Activated B cell treated with CpG ODN at 0.5 μM for 24 hours (primary cell): ENCODE data around the gene CCM2L. TPM values are rescaled to one million over a fixed set of nuclear protein-coding genes. Genes with fewer than 3 reads are reported as not detected.

ENCODE experiments used
- ATAC-seq: fragments of 200-7000 bp; cut with Tn5 transposase; one replicate; pipeline ENCODE4 v1.10.0; 2021; ENCODE audit warnings: low read depth, mild to moderate bottlenecking, moderate library complexity
- CTCF ChIA-PET: fragments of 350-600 bp; sonication (Branson Sonifier 250); formaldehyde crosslinking; loops from one replicate; lab custom pipeline; 2021; ENCODE audit warnings: antibody characterized with exemption; lab: Charles Lee
- POLR2A ChIA-PET: fragments of 350-600 bp; sonication (Branson Sonifier 250); formaldehyde crosslinking; loops from one replicate; lab custom pipeline; 2021; ENCODE audit warnings: antibody characterized with exemption; lab: Charles Lee
- DNase-seq: peaks from one replicate; pipeline ENCODE4 v3.0.0; 2022
- H3K27ac Mint-ChIP-seq: one replicate; pipeline ENCODE4 v1.8.0; 2020; ENCODE audit warnings: mixed read lengths
- H3K27me3 Mint-ChIP-seq: one replicate; pipeline ENCODE4 v1.8.0; 2021; ENCODE audit warnings: mixed read lengths
- H3K36me3 Mint-ChIP-seq: one replicate; pipeline ENCODE4 v1.8.0; 2021; ENCODE audit warnings: low read depth, mixed read lengths
- H3K4me1 Mint-ChIP-seq: one replicate; pipeline ENCODE4 v1.8.0; 2021; ENCODE audit warnings: mixed read lengths
- H3K4me3 Mint-ChIP-seq: one replicate; pipeline ENCODE4 v1.8.0; 2020; ENCODE audit warnings: mild to moderate bottlenecking, mixed read lengths
- H3K9me3 Mint-ChIP-seq: one replicate; pipeline ENCODE4 v1.8.0; 2020; ENCODE audit warnings: mixed read lengths
- intact Hi-C: fragments of 100-400 bp; cut with micrococcal nuclease; formaldehyde crosslinking; loops from one replicate; pipeline ENCODE4 v1.15.1; 2024
- total RNA-seq: library from RNA; stranded (reverse); gene quantifications from 2 replicates; pipeline ENCODE4 v1.2.3, GENCODE V29; 2022
- TF ChIP-seq, protein P1 (sequence below): fragments of 200-600 bp; IDR thresholded peaks from one replicate; pipeline ENCODE4 v1.8.0; 2022; ENCODE audit warnings: antibody characterized with exemption, mild to moderate bottlenecking

CCM2L gene
- total RNA-seq, 1 donor from 2014 or later: 0.11 TPM

DNA sequence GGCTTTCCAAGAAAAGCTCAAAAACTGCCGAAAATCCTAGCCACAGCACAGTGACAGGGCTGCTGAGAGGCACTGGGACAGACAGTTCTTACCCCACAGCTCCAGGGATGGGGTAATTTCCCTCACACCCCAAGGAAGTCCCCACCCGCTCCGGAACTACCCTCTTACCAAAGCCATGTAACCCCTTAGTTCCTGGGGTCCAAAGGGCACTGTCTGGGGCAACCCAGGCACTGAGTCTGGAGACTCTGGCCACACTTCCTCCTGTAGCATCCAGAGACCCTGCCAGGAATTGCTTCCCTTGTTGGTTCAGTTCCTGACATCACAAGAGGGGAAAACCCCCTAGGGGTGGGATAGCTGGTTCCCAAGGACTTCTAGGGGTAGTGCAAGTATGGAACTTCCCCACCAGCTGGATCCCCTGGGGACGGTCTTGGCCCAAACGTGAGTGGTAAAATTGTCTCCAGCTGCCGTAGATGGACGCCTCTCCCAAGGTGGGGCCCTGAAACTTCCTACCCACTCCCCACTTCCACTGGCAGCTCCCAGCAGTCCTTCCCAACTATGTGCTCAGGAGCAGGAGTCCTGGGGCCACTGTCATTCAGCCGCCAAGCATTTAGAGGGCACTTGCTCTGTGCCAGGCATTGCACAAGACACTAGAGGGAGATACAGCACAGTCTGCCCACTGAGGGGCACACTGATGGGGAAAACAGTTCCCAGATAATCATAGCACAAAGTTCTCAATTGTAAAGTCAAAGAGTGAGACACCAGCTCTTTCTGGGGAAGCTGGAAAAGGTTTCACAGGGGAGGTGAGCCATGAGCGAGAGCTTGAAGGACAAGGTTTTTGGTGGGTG, 24.6 kb downstream of the CCM2L start:
- intact Hi-C loops: loop anchor here (1.0 to 5.0 kb wide), 5 partner anchors 27 to 617 kb away; partner anchors contain the start of genes PLAGL2, POFUT1 and XKR7
- ChIA-PET CTCF (interaction anchor here (0.6 to 4.3 kb wide), 34 partner anchors 9 to 744 kb away, joined by 3 to 96 read pairs (median 4); partner anchors contain the start of genes HCK, PDRG1 and TM9SF4), POLR2A (interaction anchor here (0.9 to 11.3 kb wide), 11 partner anchors 20 to 323 kb away, joined by 3 to 453 read pairs (median 4); partner anchors contain the start of genes ASXL1 and HCK)
- Mint-ChIP-seq H3K36me3 (no peaks in the 10 kb centered on the region), H3K4me1 (peaks cover 68% of the 10 kb centered on the region), H3K4me3 (peak overlapping the region; percentile 72), H3K9me3 (peaks cover 3% of the 10 kb centered on the region), H3K27me3 (peaks cover 2% of the 10 kb centered on the region), H3K27ac (peak overlapping the region; percentile 88)
- TF ChIP-seq, protein P1, sequence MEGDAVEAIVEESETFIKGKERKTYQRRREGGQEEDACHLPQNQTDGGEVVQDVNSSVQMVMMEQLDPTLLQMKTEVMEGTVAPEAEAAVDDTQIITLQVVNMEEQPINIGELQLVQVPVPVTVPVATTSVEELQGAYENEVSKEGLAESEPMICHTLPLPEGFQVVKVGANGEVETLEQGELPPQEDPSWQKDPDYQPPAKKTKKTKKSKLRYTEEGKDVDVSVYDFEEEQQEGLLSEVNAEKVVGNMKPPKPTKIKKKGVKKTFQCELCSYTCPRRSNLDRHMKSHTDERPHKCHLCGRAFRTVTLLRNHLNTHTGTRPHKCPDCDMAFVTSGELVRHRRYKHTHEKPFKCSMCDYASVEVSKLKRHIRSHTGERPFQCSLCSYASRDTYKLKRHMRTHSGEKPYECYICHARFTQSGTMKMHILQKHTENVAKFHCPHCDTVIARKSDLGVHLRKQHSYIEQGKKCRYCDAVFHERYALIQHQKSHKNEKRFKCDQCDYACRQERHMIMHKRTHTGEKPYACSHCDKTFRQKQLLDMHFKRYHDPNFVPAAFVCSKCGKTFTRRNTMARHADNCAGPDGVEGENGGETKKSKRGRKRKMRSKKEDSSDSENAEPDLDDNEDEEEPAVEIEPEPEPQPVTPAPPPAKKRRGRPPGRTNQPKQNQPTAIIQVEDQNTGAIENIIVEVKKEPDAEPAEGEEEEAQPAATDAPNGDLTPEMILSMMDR: no peak
- ATAC-seq: peak; percentile 56
- DNase-seq: no peak

DNA sequence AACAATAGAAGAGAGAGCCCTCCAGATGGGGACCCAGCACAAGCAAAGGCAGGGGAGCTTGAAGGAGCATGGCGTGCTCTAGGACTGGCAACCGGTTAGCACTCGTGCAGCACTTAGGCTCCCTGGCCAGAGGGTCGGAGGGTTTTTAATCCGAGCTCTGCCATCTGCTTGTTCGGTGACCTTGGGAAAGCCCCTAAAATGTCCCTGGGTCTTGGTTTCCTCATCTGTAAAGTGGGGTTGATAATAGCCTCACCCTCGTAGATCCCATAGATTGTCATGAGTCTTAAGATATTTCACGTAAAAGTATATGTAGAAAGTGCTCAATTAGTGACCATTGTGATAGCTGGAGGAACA, 25.2 kb downstream of the CCM2L start:
- Mint-ChIP-seq H3K27ac (peak overlapping the region; percentile 88), H3K9me3 (peaks cover 3% of the 10 kb centered on the region), H3K27me3 (peaks cover 2% of the 10 kb centered on the region), H3K4me1 (peaks cover 73% of the 10 kb centered on the region), H3K36me3 (no peaks in the 10 kb centered on the region), H3K4me3 (peak overlapping the region; percentile 72)
- DNase-seq (no peak), ATAC-seq (peak; percentile 27)
- intact Hi-C loops: loop anchor here (1.0 to 5.0 kb wide), 3 partner anchors 27 to 172 kb away; partner anchors contain the start of genes PLAGL2 and POFUT1
- POLR2A ChIA-PET: interaction anchor here (0.9 to 11.3 kb wide), 13 partner anchors 19 to 322 kb away, joined by 3 to 453 read pairs (median 4); partner anchors contain the start of genes ASXL1 and HCK
- TF ChIP-seq, protein P1: no peak
- CTCF ChIA-PET: interaction anchor here (0.8 to 4.3 kb wide), 30 partner anchors 9 to 743 kb away, joined by 3 to 96 read pairs (median 5); partner anchors contain the start of genes HCK, PDRG1 and TM9SF4

DNA sequence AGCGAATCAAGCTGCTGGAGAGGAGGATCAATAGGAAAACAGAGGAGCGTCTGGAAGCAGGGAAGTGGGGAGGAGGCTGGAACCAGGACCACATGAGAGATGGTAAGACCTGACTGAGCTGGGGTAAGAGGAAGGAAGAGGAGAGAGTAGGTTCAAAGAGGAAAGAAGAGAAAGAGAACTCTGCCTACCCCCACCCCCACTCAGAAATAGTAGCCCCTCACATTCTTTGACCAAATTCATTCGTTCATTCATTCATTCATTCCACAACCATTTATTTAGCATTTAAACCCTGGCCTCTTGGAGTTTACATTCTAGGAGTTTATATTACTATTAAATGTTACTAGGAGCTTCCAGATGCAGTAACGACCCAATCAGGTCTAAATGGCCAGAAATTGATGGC, 26.0 kb downstream of the CCM2L start:
- intact Hi-C loops: loop anchor here (5.0 kb wide), 1 partner anchor 171 kb away; the partner anchor contains the start of genes PLAGL2 and POFUT1
- TF ChIP-seq, protein P1: no peak
- Mint-ChIP-seq H3K4me1 (peaks cover 80% of the 10 kb centered on the region), H3K36me3 (no peaks in the 10 kb centered on the region), H3K9me3 (peaks cover 3% of the 10 kb centered on the region), H3K4me3 (no peak overlapping the region), H3K27ac (peak overlapping the region; percentile 88), H3K27me3 (peaks cover 2% of the 10 kb centered on the region)
- DNase-seq (no peak), ATAC-seq (no peak)
- CTCF ChIA-PET: interaction anchor here (1.0 to 4.3 kb wide), 14 partner anchors 10 to 73 kb away, joined by 3 to 96 read pairs (median 7); partner anchors contain the start of genes HCK and TM9SF4
- POLR2A ChIA-PET: interaction anchor here (0.6 to 11.3 kb wide), 7 partner anchors 18 to 168 kb away, joined by 3 to 453 read pairs (median 8); partner anchors contain the start of gene HCK

DNA sequence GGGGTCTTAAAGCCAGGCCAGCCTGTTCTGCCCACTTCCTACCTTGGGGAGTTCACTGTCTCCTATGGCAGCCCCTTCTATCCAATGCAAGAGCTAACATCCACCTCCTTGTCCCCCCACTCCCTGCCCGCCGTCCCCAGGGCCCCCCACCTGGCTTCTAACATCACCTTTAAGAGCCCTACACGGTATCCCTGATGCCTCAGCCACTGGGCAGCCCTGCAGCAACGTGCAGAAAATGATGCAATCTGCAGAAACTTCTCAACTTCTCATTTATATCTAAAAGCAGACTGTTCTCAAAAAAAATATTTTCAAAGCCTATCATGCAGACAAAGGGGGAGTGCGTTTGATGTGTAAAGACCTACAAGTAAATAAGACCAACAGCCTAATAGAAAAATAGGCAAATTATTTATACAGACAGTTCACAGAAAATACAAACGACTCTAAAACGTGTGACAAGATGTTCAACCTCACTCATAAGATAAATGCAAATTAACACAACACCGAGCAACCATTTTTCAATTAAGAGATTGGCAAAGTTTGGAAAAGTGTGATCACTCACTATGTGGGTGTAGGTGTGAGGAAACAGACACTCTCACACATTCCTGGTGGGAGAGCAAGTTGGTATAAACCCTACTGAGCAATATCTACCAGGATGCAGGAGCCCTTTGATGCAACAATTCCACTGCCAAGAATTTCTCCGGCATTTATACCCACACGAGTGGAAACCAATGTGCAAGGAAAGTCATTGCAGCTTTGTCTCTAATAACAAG, 26.7 kb downstream of the CCM2L start:
- CTCF ChIA-PET: interaction anchor here (2.3 to 4.3 kb wide), 2 partner anchors 26 to 55 kb away, joined by 17 to 96 read pairs; no protein-coding TSS in a partner anchor
- TF ChIP-seq, protein P1: no peak
- POLR2A ChIA-PET: interaction anchor here (0.7 to 11.3 kb wide), 7 partner anchors 18 to 318 kb away, joined by 3 to 453 read pairs (median 8); partner anchors contain the start of gene HCK
- ATAC-seq (no peak), DNase-seq (no peak)
- Mint-ChIP-seq H3K36me3 (no peaks in the 10 kb centered on the region), H3K4me1 (peaks cover 87% of the 10 kb centered on the region), H3K9me3 (peaks cover 3% of the 10 kb centered on the region), H3K27me3 (peaks cover 2% of the 10 kb centered on the region), H3K4me3 (no peak overlapping the region), H3K27ac (peak overlapping the region; percentile 88)
- intact Hi-C loops: loop anchor here (5.0 kb wide), 1 partner anchor 170 kb away; the partner anchor contains the start of genes PLAGL2 and POFUT1
